GM18499 (cell line): ENCODE results near the gene IL31RA.

Source experiments
- ATAC-seq: cut with Tn5 transposase; IDR thresholded peaks from one replicate; pipeline ENCODE4 v1.9.1; 2021; ENCODE audit warnings: moderate number of reproducible peaks; ENCODE audit not compliant: insufficient read depth, unreplicated experiment

IL31RA gene

DNA sequence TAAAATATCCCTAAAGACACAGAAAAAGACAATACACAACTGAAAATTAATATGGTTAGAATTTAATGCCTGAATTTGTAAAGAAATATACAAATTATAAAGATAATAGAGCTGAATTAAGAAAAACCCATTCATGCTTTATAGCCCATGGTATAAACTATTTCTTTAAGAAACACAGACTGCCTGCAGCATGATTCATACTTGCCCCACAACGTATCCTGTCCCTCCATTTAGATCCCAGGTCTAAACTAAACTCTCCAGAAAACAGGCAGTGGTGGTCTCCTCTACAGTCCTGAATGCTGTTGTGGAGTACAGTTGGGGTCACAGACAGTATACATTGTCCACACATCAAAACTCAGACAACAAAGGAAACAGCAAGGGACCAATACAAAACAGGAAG lies 118.8 kb downstream of the IL31RA start:
- no peak for ATAC-seq
